GM19438 (cell line): ENCODE measurements around the gene NIPA2.
"Not testable (repeated sequence)": the region's sequence is repeated elsewhere in the genome, so short reads cannot be mapped to it uniquely, and the experiment has no call there.

Experiments
- ATAC-seq: cut with Tn5 transposase; IDR thresholded peaks from one replicate; pipeline ENCODE4 v1.9.1; 2021; ENCODE audit warnings: low read depth; ENCODE audit not compliant: unreplicated experiment

The NIPA2 gene

DNA sequence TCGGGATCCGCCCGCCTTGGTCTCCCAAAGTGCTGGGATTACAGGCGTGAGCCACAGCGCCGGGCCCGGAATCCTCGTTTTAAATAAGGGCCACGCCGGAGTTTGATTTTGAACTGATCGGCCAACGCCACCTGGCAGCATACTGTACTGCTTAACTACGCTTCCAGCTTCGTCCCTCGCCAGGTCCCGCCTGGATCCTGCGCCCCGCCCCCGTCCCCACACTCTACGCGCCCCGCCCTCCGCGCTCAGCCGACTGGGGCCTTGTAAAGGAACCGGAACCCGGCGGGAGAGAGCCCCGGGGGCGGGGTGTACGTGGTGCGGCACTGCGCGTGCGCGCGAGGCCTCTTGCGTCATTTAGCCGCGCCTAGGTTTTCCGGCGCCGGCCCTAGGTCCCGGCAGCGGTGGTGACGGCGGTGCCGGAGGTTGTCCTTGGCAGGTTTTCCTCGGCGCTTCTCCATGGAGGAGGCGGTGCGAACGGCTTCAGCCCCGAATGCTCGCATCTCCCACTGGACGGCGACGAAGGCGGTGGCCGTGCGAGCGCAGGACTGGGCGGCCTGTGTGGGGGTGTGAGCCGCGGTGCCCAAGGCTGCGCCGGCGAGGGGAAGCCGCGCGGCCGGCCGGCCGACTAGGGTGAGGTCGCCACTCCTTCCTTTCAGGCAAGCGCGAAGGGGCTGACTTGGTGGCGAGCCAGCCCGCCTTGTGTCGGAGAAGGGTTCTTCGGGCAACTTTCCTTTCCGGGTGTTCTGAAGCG is at the start of gene NIPA2:
Gene NIPA2, plus strand, starts transcription at position 375 of the 751 bp plus-strand sequence. CDS start 13,066 bp downstream, outside the sequence.
- peak; percentile 72 for ATAC-seq

DNA sequence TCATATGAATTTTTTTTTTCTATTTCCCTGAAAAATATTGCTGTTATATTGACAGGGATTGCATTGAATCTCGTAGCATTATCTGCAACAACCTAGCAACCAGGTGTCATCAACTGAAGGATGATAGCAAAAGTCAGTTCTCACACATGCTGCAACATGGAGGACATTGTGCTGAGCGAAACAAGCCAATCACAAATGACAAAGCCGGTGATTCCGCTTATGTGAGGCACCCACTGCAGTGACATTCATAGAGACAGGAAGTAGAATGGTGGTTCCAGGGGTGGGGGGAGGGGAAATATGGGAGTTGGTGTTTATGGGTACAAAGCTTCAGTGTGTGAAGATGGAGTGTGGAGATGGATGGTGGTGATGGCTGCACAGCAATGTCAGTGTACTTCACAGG is 44.4 kb upstream of the NIPA2 start:
- ATAC-seq, result no peak

DNA sequence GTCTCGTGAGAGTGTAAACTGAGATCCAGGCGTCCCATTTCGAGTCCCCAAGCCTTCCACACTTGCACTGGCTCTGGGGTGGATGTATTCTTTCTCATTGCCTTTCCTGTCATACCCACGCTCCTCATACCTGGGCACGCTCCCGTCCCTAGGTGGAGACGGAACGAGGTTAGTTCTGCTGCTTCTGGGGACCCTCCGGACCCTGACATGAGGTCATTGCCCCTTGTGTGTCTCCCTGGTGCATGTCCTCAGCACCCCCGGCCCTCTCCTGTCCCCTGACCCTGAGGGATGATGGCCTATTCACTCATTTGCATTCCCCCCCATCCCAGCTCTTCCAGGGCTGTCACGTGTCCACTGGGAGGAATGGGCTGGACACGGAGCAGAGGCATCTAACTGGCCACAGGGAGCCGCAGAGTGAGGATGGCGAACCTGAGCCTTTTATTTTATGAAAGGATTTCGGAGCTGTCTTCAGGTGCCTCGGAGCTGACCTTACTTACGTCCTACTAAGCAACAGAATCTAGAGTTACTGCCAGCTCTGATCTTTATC is 43.8 kb upstream of the NIPA2 start:
- no peak for ATAC-seq

DNA sequence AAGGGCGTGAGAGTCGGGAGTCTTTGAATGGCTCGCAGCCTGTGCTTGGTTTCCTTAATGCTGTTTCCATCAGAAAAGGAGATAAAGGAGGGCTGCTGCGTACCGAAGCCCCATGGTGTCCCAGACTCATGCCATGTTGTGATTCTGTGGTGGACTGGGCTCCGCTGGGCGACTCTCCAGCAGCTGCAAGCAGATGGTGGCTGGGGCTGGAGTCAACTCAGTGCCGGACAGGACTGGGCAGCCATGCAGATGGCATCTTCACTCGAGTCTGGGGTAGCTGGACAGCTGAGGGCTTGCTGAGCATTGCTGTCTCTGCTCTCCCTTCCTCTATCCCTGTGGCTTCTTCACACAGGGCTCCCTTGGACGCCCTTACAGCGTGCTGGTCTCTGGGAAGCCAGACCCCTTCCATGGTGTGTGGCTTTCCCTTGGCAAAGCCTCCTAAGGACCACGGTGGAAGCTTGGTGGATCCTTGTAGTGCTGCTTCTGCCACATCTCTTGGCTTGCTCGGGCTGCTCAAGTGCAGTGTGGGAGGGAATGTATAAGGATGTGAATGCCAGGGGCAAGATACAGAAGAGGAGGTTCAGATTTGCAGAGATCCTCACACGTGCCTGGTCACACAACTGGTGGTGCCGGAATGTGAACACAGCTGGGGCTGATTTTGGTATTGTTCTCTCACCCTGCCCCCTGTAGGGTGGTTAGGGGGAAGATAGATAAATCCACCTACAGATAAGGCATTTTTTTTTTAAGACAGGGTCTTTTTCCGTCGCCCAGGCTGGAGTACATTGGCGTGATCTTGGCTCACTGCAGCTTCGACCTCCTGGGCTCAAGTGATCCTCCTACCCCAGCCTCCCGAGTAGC is 43.0 kb upstream of the NIPA2 start:
- no peak for ATAC-seq

DNA sequence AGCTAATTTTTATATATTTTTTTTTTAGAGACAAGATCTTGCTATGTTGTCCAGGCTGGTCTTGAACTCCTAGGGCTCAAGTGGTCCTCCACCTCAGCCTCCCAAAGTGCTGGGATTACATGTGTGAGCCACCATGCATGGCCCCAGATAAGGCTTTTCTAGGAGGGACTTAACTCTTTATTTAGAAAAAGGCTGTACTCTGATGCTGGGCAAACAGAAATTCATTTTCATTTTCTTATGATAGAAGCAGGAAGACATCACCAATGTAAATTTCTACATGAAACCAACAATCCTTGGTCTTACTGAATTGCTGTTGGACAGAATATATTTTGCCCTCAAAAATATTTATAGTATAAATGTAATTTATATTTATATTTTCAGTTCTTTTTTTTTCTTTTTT is 42.4 kb upstream of the NIPA2 start:
- no peak for ATAC-seq

DNA sequence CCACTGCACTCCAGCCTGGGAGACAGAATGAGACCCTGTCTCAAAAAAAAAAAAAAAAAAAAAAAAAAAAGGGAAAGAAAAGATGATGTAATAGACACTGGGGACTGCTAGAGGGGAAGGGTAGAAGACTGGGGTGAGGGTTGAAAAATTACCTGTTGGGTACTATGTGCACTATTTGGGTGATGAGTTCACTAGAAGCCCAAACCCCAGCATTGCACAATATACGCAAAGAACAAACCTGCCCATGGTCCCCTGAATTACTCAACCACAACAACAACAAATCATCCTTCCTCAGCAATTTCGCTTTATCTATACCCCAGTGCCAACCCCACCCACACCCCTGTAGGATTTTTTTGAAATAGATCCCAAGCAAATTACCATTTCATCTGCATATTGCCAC is 38.6 kb upstream of the NIPA2 start:
- ATAC-seq, result no peak

DNA sequence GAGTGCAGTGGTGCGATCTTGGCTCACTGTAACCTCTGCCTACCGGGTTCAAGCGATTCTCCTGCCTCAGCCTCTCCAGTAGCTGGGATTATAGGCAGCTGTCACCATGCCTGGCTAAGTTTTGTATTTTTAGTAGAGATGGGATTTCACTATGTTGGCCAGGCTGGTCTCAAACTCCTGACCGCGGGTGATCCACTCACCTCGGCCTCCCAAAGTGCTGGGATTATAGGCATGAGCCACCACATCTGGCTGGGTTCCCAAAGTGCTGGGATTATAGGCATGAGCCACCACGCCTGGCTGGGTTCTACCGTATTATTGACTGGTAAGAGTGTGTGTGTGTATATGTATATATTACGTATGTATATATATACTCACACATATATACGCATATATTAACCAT is 35.5 kb upstream of the NIPA2 start:
- ATAC-seq, result not testable (repeated sequence)

DNA sequence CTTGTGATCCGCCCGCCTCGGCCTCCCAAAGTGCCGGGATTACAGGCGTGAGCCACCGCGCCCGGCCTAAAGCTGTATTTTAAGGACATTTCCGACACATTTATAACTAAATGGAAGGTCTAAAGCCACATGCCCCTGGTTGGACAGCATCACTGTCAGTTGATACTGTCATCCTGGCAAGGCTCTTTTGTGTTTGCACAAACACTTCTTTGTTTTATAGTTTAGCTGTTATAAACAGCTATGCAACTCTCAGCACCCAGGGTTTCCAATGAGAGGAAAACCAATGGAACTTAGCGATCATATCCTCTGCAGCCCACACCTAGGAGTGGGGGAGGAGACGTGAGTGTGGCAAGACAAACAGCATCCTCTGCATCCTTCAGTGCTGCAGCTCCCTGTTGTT is 32.3 kb upstream of the NIPA2 start:
- ATAC-seq, result no peak

DNA sequence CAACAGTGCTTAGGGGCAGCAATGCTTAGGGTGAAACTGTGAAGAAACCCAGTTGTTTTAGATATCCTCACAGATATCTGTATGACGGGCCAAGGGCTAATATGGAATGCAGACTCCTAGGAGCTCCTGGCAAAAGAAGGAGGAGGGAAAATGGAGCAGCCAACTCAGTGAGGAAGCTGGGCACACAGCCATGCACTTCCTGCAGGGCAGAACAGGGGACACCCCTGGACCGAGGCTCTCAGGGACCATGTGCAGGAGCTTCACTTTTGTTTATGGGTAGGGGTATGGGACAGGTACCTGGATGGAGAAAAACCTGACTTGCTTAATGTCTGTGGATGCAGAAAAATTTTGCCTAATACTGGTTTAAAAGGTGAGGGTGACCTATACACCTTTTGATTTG is 31.8 kb upstream of the NIPA2 start:
- ATAC-seq, result no peak

DNA sequence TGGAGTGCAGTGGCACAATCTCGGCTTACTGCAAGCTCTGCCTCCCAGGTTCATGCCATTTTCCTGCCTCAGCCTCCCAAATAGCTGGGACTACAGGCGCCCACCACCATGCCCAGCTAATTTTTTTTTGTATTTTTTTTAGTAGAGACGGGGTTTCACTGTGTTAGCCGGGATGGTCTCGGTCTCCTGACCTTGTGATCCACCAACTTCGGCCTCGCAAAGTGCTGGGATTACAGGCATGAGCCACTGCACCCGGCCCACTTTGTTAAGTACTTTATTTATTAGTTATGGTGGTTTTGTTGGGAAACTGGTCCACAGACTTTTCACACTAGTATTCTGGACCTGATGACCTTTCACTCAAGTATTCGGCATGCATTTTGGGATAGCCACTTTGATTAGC is 30.6 kb upstream of the NIPA2 start:
- not testable (repeated sequence) for ATAC-seq

DNA sequence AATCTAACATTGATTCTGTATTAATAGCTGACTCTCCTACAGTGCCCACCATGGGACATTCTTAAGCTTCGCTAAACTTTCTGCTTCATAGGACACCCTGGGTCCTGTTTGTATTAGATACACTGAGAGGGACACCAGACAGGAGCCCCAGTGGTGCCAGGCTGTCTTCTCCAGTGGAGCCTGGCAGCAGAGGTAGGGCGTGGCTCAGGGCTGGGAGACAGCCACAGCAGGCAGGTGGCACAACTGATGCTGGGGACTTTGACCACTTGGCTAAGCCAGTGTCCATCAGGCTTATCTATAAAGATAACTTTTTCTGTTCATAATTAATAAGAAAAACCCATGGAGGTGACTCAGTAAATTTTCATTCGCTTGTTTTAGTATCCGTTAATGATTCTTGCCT is 30.2 kb upstream of the NIPA2 start:
- ATAC-seq, result no peak

DNA sequence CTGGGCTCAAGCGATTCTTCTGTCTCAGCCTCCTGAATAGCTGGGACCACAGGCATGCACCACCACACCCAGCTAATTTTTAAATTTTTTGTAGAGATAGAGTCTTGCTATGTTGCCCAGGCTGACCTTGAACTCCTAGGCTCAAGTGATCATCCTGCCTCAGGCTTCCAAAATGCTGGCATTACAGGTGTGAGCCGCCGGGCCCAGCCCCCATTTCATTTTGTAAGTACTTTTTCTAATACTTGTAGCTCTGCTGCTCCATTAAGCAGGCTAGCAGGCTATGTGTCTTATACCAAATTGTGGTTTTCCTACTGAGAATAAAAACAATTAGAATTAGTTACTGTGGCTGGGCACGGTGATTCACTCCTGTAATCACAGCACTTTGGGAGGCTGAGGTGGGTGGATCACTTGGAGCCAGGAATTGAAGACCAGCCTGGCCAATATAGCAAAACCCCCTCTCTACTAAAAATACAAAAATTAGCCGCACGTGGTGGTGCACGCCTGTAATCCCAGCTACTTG is 29.6 kb upstream of the NIPA2 start:
- no peak for ATAC-seq

DNA sequence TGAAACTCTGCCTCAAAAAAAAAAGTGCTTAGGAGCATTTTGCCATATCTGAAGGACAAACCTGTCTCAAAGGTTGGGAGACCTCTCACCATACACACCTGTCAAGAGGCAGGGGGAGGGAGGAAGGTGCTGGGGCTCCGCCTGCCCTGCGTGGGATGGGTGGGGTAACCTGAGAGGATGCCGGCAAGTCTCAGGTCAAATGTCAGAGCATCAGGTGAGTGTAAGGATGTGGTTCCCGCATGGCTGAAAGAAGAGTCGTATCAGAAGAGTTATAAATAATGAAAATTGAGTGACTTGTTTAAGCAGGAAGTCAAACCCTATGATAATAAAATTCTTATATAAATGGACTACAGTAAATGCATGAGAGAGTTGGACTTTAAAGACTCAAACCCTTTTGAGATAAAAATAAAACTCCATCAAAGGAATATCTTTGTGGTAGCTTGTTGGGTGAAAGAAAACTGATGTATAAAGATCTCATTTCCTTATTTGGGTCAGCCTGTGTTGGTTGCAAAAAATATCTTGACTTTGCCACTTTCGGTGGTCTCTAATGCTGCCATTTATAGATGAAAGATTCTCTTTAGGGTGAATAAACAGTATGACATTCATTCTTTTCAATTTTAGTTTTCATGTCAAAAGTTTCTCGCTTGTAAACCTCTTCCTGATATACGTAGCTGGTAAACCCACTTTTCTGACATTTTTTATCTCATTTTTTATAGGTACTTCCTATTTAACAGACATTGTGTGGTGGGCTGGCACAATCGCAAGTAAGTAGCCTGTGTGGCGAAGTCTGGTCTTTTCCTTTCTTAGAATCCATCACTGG is 28.2 kb upstream of the NIPA2 start:
- ATAC-seq, result no peak

DNA sequence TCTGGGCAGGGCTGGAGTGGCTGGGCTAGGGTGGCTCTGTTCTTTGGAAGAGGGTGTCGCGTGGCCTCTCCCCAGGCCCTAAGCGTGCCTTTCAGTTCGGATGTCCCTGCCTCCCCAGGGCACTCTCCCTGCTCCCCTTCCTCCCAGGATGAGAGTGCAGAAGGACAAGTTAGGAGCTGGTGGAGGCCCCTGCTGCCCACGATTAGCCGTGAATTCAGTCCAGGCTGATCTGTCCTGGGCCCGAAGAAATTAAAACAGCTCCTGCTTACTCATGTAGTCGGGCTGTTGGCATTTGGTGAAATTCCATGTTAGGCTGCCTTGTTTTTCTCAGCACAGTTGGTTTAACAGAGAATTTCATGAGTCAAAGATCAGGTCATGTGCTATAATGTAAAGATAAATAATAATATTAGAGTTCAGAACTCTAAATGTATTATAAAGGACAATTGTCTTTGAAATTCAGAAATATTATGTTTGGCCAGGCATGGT is 27.6 kb upstream of the NIPA2 start:
- ATAC-seq, result no peak

DNA sequence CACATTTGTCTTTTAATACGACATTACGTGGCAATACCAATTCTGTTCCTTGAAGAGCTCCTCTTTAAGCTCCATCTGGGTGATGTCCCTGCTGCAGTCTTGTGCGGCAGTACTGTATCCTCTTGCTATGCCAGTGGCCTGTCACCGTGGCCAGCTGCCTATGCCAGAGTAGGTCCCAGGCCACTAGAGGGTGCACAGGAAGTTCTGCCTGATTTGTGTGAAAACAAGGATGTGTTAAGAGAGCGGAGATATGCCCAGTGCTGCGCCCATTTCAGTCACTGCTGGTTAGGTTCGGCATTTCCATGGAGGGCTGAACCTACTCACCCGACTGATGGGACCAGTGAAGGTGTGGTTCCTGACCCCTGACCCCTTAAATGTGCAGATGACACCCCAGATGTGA is 26.8 kb upstream of the NIPA2 start:
- no peak for ATAC-seq

DNA sequence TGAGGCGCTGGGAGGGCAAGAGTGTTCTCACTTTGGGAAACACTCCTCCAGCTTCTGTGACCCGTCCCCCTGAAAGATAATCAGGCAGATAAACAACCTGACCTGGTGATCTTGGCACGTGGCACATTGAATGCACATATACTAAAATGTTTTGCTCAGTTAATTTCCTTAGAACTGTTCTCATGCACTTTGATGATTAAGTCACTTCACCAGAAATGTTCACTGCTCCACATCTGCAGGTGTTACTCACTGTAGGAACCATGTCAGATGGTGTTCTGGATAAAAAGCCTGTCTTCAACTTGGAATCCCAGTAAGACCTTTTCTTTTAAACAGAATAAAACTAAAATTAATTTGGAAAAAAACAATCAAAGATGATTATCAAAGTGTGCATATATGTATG is 24.6 kb upstream of the NIPA2 start:
- no peak for ATAC-seq

DNA sequence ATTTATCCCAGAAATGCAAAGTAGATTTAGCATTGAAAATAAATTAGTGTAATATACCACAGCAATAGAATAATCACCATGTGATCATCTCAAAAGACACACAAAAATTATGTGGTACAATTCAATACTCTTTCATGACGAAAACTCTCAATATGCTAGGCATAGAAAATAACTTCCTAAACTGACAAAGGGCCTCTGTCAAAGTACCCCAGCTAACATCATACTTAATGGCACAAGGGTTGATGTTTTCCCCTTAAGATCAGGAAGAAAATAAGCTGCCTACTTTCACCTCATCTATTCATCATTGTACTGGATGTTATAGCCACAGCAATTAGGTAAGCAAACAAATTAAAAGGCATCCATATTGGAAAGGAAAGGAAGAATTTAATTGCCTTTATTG is 22.7 kb upstream of the NIPA2 start:
- ATAC-seq, result no peak

DNA sequence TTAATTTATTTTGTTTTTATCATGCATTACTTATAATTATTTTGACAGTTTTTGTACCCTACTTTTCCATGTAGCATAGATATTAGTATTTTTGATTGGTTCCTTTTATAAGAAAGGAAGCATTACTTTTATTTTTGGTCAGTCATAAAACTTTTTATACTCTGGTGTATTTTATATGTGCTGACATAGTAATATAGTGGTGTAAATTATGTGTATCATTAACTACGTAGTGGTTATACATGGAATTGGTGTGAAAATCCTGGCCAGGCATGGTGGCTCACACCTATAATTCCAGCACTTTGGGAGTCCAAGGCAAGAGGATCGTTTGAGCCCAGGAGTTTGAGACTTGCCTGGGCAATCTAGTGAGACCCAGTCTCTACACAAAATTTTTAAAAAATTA is 18.8 kb upstream of the NIPA2 start:
- ATAC-seq, result no peak

DNA sequence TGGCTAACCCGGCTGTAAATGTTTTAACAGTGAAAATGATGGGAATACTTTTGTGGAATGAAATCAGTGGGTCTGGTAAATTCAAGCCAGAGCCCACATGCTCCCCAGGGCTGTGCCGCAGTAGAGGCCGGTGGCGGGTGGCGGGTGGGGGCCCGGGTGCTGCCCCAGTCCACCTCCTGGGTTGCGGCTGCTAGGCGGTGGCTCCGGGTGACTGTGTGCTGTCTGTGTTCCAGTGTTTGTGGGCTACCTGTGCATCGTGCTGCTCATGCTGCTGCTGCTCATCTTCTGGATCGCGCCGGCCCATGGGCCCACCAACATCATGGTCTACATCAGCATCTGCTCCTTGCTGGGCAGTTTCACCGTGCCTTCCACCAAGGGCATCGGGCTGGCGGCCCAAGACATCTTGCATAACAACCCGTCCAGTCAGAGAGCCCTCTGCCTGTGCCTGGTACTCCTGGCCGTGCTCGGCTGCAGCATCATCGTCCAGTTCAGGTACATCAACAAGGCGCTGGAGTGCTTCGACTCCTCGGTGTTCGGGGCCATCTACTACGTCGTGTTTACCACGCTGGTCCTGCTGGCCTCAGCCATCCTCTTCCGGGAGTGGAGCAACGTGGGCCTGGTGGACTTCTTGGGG is 14.9 kb upstream of the NIPA2 start:
- no peak for ATAC-seq

DNA sequence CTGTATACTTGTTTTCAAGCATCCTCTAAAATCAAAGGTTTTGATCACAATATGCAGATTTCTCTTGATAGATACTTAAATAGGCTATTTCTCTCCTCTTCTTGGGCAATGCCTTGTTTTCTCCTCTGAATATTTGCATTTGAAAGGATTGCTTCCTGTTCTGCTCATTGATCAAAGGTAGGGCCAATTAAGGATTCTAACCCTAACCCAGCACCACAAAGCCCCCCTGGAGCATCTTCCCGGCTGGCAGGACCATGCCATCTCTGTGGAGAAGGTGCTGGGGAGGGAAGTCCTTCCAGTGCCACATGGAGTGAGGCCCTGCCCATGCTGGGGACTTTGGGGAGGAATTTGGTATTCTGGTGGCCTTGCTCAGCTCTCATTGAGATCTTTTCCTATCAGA is 11.3 kb upstream of the NIPA2 start:
- no peak for ATAC-seq
